MG63 (cell line): ENCODE results near the gene IFI27L1. TPM values are rescaled to one million over a fixed set of nuclear protein-coding genes. Genes with fewer than 3 reads are reported as not detected.

Experiments used
- DNase-seq: peaks from one replicate; pipeline ENCODE4 v3.0.0-alpha.2; 2020
- H3K27me3 ChIP-seq: fragments of 250-450 bp; sonication (Bioruptor Pico); 2 replicates; pipeline ENCODE4 v1.5.1; 2020; ENCODE audit warnings: mild to moderate bottlenecking, moderate library complexity
- H3K36me3 ChIP-seq: fragments of 250-450 bp; sonication (Bioruptor Pico); 2 replicates; pipeline ENCODE4 v1.5.1; 2020; ENCODE audit warnings: mild to moderate bottlenecking, moderate library complexity
- H3K4me3 ChIP-seq: fragments of 250-450 bp; sonication (Bioruptor Pico); 2 replicates; pipeline ENCODE4 v1.5.1; 2020; ENCODE audit warnings: mild to moderate bottlenecking, moderate library complexity
- H3K9me3 ChIP-seq: fragments of 250-450 bp; sonication (Bioruptor Pico); 2 replicates; pipeline ENCODE4 v1.5.1; 2020; ENCODE audit warnings: mild to moderate bottlenecking, moderate library complexity
- total RNA-seq: library from RNA; depleted of rRNA; stranded (reverse); fragments of >200 nt; shearing (Covaris generic); gene quantifications from 2 replicates; pipeline ENCODE4 v1.2.3, GENCODE V29; 2014; ENCODE audit warnings: low replicate concordance; rRNA removed

Gene IFI27L1, protein sequence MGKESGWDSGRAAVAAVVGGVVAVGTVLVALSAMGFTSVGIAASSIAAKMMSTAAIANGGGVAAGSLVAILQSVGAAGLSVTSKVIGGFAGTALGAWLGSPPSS
- total RNA-seq = 1.5 and 16.5 TPM in 2 replicates

DNA sequence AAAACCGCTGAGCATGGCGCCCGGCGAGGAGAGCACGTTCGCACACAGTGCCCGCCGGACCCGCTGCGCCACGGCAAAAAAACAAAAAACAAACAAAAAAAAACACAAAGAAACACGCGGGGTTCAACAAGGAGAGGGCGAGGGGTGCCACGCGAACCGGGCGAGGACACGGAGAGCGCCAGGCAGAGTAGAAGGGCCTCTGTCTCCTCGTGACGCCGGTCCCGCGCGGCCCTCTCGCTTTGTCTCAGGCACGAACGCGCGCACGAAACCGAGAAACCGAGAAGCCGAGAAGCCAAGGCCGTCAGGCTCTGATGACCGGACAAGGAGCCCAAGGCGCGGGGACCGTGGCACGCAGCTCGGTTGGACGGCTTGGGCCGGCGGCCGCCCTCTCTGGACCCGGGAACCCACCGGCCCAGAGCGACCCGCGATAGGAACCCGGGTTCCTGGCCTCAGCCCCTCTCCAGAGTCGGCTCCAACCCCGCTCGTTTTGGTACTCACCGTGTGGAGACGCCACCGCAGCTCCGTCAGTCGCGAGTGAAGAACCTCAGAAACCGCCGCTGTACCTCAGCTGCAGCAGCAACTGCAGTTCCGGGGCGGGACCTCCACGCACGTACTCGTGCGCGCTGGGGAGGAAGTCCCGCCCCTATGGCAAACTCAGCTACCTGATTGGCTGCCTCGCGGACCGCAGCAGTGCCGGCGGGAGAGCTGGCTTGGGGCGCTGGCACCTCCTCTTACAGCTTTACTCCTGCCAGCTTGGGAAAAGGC lies at the start of gene IFI27L1, which contains the start of gene DDX24:
IFI27L1 (plus strand) TSS at position 690 of the 765 bp plus-strand sequence. CDS start 15,628 bp downstream, outside the sequence.
DDX24 (minus strand) TSS at position 582 of the 765 bp plus-strand sequence. CDS start 1,460 bp downstream, outside the sequence.
- H3K36me3 ChIP-seq = peaks cover 37% of the 10 kb centered on the region
- H3K27me3 ChIP-seq = no peaks in the 10 kb centered on the region
- no peaks in the 10 kb centered on the region; the same call in none of the 2 replicates for H3K9me3 ChIP-seq
- peak; percentile 92 for DNase-seq
- peak within 1 kb of the TSS; percentile 89 for H3K4me3 ChIP-seq

DNA sequence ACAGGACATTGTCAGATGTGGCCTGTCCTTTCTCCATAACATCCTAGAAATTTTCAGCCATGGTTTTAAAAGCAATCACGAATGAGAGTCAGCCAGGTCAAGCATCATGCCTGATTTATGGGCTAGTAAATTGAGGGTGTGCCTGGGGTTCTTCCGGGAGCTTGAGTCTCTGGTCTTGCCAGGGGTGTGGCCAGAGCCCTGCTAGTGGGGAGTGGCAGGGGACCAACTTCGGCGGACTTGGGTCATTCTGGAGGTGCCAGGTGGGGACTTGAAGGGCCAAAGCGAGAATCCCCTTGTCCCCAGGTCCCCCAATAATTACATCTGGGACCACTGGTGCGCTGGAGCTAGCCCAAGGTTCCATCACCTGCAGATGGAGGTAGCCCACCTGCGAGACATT lies 49.2 kb upstream of the IFI27L1 start:
- no peak for DNase-seq
- Histone ChIP-seq H3K4me3 (no peak overlapping the region), H3K27me3 (no peaks in the 10 kb centered on the region), H3K36me3 (no peaks in the 10 kb centered on the region), H3K9me3 (no peaks in the 10 kb centered on the region)

DNA sequence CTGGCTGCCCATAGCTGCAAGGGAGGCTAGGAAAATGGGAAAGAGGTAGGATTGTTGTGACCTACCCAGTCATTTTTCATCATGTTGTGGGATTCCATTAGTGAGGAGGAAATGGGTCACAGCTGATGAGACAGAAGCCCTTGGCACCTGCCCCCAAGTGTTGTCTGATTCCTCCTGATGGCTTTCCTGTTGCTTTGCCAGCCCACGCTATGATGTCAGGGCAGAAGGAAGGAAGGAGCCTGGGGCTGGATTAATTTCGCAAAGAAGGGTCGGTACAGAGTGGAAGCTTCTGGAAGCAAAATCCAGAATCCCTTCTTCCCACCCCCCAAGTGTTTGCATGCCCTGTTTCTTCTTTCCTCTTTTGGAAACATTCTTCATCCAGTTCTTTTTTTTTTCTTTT lies 46.2 kb upstream of the IFI27L1 start:
- Histone ChIP-seq H3K36me3 (no peaks in the 10 kb centered on the region), H3K4me3 (no peak overlapping the region), H3K9me3 (no peaks in the 10 kb centered on the region), H3K27me3 (no peaks in the 10 kb centered on the region)
- DNase-seq = no peak

DNA sequence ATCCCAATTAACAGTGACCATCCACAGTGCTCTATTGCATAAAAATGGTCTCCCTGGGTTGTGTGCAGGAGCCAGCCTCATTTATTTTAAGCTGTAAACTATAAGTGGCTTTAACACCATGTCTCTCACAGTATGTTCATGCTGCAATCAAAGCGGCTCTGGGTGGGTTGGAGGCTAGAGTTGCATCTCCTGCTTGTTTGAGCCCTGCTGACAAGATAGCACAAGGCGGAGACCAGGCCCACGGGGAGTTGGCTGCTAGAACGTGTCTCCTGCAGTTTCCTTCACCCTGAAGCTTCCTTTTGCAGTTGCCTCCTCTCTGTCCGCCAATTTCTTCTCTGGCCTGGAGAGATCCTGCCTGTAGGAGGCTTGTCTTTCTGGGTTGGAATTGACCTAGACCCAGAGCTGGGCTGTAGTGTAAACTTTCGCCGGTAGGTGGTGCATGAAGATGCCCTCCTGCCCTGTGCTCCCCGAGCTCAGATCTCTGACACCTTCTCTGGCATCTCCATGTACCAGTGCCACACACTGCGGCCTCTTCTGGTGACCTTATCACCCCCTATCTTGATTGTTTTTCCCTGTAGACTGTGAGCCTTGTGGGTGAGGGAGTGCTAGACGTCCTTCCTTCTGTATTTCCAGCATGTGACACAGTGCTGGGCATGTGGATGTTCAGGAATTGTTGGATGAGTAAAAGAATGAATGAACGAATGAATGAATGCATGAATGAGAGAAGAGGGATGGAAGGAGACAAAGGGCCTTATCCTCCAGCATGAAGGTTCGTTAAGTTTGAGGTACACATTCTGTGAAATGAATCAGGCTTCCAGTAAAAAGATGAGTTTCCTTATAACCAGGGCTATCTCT lies 44.6 kb upstream of the IFI27L1 start:
- Histone ChIP-seq H3K9me3 (no peaks in the 10 kb centered on the region), H3K36me3 (no peaks in the 10 kb centered on the region), H3K4me3 (no peak overlapping the region), H3K27me3 (no peaks in the 10 kb centered on the region)
- peak; percentile 48 for DNase-seq

DNA sequence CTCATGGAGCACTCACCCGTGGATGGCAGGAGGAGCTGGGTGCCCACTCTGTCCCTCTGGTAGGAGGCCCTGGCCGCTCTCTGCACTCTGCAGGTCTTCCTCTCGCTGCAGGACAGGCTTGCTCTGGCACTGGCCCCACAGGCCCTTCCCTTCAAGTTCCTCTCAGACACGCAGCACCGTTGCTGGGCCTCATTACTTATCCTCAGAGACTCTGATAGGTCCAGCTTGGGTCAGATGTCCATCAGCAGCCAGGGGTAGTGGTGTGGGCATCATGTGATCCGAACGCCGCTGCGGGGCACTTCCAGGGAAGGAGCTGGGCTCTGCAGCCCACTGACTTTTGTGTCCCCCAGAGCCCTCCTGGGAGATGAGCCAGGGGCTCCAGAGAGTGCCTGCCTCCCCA lies 43.2 kb upstream of the IFI27L1 start:
- DNase-seq = no peak
- H3K9me3 ChIP-seq = no peaks in the 10 kb centered on the region
- H3K4me3 ChIP-seq = no peak overlapping the region
- no peaks in the 10 kb centered on the region for H3K27me3 ChIP-seq
- H3K36me3 ChIP-seq = no peaks in the 10 kb centered on the region

DNA sequence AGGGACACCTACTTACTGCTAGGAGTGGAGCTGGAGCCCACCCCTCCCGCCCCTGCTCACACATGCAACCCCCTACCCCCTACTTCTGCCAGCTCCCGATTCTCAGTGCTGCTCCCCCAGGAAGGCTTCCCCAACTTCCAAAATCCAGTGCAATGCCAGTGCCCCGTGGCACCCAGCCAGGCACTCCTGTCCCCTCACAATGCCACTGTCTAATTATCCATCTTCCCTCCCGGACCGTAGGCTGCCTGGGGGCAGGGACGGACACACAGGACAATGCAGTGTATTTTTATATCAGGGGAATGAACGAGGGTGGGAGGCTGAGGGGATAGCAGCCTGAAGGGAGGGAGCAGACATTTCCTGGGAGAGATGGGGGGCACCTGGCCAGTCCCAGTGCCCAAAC lies 42.6 kb upstream of the IFI27L1 start:
- no peaks in the 10 kb centered on the region for H3K9me3 ChIP-seq
- no peak for DNase-seq
- no peaks in the 10 kb centered on the region for H3K27me3 ChIP-seq
- H3K36me3 ChIP-seq = no peaks in the 10 kb centered on the region
- no peak overlapping the region for H3K4me3 ChIP-seq

DNA sequence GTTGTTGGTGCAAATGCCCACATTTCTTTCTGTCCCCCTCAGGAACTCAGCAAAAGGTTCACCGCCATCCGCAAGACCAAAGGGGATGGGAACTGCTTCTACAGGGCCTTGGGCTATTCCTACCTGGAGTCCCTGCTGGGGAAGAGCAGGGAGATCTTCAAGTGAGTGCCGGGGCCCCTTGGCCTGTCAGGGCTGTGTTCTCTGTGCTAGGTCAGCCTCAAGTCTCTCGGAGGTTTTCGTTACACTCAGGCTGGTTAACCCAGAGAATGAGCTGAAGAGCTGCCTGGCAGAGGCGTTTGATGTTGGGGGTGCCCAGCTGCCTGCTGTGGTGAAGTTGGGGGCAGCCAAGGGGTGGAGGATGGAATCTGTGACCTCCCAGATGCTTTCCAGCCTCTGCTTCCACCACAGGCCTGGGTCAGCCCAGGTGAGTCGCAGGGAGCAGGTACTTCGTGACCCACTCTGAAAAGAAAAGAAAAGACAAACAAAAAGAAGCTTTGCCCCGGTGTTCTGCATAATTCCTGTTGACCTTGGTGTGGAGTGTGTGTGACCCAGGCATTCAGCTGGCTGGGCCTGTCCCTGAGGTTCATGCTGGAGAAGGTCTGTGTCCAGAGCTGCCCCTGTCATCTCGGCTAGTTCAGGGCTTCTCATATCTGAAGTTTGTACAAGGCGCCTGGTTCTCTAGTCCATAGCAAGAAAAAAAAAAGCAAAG lies 42.0 kb upstream of the IFI27L1 start:
- Histone ChIP-seq H3K4me3 (no peak overlapping the region), H3K27me3 (no peaks in the 10 kb centered on the region), H3K9me3 (no peaks in the 10 kb centered on the region), H3K36me3 (no peaks in the 10 kb centered on the region)
- no peak for DNase-seq

DNA sequence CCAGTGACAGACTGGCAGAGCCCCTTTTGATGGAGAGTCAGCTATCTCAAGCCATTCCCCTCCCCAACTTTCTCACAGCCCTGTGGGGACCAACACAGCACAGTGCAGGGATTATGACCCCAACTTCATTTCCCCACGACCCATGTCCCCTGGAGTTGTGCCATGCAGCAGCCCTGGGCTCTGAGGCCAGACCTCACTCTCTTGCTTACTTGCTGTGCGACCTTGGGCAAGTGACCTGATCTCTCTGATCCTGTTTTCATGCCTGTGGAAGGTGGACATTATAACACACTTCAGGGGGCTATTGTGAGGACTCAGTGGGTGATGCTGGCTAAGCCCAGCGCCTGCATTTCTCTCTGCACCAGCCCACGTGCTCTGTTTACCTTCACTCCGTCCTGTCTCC lies 40.9 kb upstream of the IFI27L1 start:
- no peaks in the 10 kb centered on the region for H3K9me3 ChIP-seq
- no peak for DNase-seq
- no peak overlapping the region for H3K4me3 ChIP-seq

DNA sequence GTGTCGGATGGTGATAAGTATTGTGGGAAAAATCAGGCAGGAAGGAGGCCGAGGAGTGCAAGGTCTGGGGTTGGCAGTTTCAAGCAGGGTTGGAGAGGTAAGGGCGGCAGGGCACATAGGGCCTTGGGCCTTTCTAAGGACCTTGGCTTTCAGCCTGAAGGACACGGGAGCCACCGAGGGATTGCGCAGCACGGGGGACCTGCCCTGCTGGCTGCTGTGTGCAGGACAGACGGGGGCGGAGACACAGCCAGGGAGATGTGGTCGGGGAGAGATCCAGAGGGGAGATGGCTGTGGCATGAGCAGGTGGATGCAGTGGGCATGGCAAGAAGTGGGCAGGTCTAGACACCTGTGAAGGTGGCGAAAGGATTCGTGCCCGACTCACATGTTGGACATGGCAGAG lies 40.3 kb upstream of the IFI27L1 start:
- Histone ChIP-seq H3K9me3 (no peaks in the 10 kb centered on the region), H3K4me3 (no peak overlapping the region), H3K36me3 (no peaks in the 10 kb centered on the region), H3K27me3 (no peaks in the 10 kb centered on the region)
- no peak for DNase-seq

More for the DNA sequence above, 40.9 kb upstream of the IFI27L1 start:
- no peaks in the 10 kb centered on the region for H3K27me3 ChIP-seq
- no peaks in the 10 kb centered on the region for H3K36me3 ChIP-seq

DNA sequence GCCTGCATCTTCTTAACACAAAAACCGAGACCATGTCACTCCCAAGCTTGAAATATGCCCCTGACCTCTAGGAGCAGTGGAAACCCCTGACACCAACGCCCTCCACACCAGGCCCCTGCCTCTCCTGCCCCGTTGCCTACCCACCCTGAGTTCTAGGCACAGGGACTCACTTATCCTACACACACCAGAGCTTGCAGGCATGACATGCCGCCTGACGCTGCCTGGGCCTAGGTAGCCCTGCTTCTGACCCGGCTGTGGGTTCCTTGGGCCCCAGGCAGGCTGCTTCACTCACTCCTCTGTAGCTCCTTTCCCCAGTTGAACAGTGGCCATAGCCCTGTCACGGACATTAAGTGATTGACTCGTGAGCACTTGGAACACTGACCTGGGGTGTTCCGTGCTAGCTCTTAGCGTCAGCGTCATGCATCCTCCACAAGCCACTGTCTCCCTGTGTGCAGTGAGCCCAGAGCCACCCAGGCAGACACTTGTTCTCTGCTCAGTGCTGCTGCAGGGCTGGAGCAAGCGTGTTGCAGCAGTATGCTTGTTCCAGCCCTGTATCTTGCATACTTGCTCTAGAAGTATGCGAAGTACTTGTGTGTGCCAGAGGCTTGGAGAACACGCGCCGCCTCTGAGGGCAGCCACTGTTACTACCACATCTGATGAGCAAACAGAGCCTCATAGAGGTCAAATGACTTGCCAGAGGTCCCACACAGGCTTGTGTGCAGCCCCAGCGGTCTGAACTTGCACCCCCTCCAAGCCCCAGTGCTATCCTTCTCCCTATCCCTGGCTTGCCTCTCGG lies 39.4 kb upstream of the IFI27L1 start:
- H3K9me3 ChIP-seq = no peaks in the 10 kb centered on the region
- DNase-seq = peak; percentile 26

DNA sequence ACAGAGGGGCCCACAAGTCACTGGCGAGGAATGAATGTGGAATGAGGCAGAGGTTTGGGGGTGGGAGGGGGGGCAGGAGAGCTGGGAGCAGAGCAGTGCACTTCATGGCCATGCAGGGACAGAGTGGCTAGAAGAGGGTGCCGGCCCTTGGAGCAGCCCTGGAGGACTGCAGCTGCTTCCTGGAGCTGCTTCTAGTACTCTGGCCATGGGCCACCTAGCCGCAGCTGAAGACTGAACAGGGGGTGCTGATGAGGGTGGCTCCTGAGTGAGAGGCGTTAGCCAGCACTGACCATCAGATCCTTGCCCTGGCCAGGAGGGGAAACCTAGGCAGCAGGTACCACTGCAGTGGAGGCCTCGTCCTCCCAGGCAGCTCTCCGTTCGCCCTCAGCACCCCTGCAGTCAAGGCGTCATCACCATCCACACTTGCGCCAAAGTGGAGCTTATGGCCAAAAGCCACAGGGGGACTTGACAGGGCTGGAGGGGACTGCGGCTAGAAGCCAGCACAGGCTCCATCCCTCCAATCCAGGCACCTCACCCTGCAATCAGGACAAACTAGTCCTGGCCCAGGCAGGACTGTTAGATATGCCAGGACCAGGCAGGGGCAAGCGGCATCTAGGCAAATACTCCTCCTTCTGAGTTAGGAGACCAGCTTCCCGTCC lies 38.5 kb upstream of the IFI27L1 start:
- H3K9me3 ChIP-seq = no peaks in the 10 kb centered on the region
- no peak for DNase-seq
- no peaks in the 10 kb centered on the region for H3K36me3 ChIP-seq
- H3K27me3 ChIP-seq = no peaks in the 10 kb centered on the region
- H3K4me3 ChIP-seq = no peak overlapping the region

More for the DNA sequence above, 39.4 kb upstream of the IFI27L1 start:
- no peaks in the 10 kb centered on the region for H3K27me3 ChIP-seq
- H3K4me3 ChIP-seq = no peak overlapping the region
- no peaks in the 10 kb centered on the region for H3K36me3 ChIP-seq

DNA sequence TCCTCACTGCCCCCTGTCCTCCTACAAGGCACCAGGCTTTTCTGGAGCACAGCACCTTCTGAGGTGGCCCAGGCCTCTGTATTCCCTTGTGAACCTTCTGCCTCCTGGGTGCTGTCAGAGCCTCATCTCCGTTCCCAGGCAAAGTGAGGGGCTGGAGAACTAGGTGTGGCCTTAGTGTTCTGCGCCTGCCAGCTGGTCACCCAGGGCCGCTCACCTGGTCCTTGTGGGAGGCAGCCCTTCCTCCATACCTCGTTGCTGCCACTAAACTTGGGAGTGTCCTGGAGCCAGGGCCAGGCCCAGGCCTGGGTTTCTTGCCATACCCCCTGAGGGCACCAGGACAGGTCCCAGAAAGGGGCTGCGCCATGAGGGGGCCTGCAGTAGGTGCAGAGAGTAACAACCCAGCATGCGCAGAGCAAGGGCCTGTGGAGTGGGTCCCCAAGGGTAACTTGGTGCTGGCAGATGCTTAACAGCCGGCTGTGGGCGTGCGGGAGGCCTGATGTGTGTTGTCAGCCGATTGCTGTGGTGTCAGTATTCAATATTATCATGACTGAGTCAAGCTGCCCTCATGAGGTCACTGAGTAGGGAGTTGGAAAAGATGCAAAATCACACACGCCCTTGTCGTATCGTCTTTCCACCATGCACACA lies 37.9 kb upstream of the IFI27L1 start:
- Histone ChIP-seq H3K4me3 (no peak overlapping the region), H3K27me3 (no peaks in the 10 kb centered on the region), H3K36me3 (no peaks in the 10 kb centered on the region), H3K9me3 (no peaks in the 10 kb centered on the region)
- no peak for DNase-seq

DNA sequence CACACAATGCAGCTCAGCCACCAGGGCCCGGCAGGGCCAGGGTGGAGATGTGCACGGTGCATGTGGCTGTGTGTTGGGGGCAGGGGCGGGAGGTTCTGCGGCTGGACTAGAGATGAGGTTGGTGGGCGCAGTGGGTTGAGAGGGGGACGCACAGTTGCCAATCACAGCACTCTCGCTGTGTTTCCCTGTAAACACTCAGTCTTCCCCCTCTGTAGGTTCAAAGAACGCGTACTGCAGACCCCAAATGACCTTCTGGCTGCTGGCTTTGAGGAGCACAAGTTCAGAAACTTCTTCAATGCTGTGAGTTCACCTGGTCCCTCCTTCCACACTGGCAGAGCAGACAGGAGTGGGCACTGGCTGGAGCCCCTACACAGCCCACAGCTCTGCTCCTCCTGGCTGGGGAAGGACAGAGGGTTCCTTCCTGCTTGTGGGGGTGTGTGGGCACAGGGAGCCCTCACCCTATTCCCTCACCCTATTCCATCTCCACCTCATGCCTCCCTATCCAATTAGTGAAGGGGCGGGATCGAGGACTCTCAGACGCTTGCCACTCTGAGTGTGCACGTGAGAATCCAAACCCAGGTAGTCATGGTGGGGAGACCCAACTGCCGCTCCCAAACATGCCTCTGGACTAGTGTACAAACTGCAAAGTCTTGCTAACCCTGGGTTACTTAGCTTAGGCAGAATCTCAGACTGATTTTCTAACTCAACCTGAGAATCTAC lies 37.2 kb upstream of the IFI27L1 start:
- no peak for DNase-seq
- peaks cover 3% of the 10 kb centered on the region for H3K36me3 ChIP-seq
- no peaks in the 10 kb centered on the region for H3K27me3 ChIP-seq
- H3K9me3 ChIP-seq = no peaks in the 10 kb centered on the region
- no peak overlapping the region for H3K4me3 ChIP-seq

DNA sequence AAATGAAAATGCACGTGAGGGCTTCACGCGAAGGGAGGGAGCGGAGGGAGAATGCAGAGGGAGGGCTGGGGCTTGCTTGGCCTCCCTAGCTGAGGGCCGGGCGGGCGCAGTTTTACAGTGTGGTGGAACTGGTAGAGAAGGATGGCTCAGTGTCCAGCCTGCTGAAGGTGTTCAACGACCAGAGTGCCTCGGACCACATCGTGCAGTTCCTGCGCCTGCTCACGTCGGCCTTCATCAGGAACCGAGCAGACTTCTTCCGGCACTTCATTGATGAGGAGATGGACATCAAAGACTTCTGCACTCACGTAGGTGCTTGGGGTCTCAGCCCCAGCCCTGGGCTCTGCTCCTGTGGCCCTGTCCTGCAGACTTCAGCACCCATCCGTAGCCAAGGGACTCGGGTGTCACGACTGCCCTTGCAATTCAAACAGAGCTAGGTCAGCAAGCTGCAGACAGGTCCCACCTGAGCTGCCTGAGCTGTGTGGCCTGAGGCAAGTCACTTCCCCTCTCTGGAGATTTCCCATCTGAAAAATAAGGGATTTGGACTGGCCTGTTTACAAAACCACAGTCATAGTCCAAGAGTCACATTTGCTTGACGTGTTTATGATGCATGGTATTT lies 36.5 kb upstream of the IFI27L1 start:
- Histone ChIP-seq H3K9me3 (no peaks in the 10 kb centered on the region), H3K4me3 (no peak overlapping the region), H3K36me3 (peaks cover 3% of the 10 kb centered on the region), H3K27me3 (no peaks in the 10 kb centered on the region)
- no peak for DNase-seq
